Measurements from ENCODE around the gene KMT2D. TPM values are rescaled to one million over a fixed set of nuclear protein-coding genes. Genes with fewer than 3 reads are reported as not detected.

The KMT2D gene
- polyA plus RNA-seq, 10 donors = 33.3 to 49.6 (median 39.5) TPM

DNA sequence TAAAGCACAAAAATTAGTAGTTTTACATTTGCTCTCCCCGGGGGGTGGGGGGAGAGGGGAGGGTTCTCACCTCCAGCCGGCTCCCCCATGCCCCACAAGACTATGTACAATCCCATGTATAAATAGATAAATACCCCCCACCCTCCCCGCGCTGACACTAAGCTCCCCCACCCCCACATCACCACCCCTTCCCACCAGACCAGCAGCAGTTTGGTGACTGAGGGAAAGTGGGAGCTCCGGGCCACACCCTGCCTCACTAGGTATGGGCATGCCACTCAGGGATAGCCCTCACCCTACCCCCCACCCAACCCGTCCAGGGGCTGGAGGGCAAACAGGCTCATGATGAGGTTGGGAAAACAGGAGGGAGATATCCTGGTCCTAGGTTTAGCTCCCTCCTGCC lies 40.2 kb downstream of the KMT2D start:
- DNase-seq = no peak

- peak in 1 of 3 donors; percentile 64 for DNase-seq
Measured at GRCh38 chr12:49019443-49020324, 40.9 kb downstream of the KMT2D start.

DNA sequence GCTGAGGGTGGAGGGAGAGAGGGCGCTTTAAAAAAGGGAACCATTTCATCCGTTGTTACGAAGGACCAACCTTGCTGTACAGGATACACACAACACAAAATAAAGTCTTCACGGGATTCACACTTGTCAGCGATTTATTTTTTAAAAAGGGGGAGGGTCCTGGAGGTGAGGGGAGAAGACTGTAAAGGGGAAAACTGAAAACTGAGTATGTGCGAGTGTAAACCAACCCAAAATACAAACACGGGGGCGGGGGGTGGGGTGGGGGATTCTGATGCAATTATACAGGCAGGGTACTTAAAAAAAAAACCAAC lies 41.5 kb downstream of the KMT2D start:
- no peak for DNase-seq

- DNase-seq = peak; percentile 98 to 99 (median 99)
Measured at GRCh38 chr12:49018261-49019119, 42.1 kb downstream of the KMT2D start, which contains the start of gene PRKAG1. TSS of gene PRKAG1 (minus strand) at chr12:49018776. CDS start at chr12:49018740, 36 bp downstream.

DNA sequence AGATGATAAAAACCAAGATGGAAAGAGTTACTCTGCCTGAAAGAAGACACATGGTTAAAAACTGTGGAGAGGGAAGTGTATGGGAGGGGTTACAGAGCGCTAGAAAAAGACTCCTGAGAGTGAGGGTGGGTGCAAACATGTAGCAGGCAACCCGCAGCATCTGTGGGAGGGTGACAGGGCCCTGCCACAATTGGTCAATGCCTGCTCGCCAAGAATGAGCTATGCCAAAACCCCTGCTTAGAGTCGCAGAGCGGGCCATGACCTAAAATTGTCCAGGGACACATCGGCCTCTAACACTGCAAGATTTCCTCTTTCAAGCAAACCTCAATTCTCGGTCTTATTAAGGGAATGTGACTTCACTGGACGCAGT lies 42.7 kb downstream of the KMT2D start:
- DNase-seq = no peak

GRCh38 chr12:49015196-49015595 lies 45.4 kb downstream of the KMT2D start:
- DNase-seq = no peak

GRCh38 chr12:49014547-49014946 lies 46.0 kb downstream of the KMT2D start:
- no peak for DNase-seq

- DNase-seq = no peak
Measured at GRCh38 chr12:49013428-49013827, 47.2 kb downstream of the KMT2D start.

DNA sequence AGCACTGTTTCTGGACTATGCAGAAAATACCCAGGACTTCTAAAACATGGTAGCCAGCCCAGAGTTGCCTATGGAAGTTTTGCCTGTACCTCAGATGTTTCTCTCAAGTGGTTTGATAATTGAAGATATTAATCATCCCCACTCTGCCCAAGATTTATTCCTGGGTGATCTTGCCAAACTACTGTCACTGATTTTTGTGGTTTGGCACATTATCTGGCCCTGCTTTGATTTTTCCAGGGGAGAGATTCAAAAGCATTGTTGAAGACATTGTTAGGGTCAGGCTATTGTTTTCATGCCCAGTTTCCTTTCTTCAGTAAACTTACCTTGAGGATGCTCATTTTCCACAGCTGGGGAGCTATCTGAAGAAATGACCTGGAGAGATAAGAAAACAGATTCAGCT lies 47.9 kb downstream of the KMT2D start:
- no peak for DNase-seq

Other genes starting within 250 kb of the KMT2D start
- 10 to 100 TPM; 13.4 to 27.0 (median 15.6) TPM for gene CACNB3, start 242.3 kb downstream of the KMT2D start, polyA plus RNA-seq (ENCODE audit: insufficient read length in 10 of 10)
- gene DDX23, start 208.6 kb downstream of the KMT2D start, polyA plus RNA-seq (ENCODE audit: insufficient read length in 10 of 10) = 10 to 100 TPM; 51.5 to 73.6 (median 64.5) TPM
- 1 to 10 TPM in 1 of 10 donors, under 1 TPM in 9; 0.16 to 3.6 (median 0.44) TPM for gene RND1, start 194.9 kb downstream of the KMT2D start, polyA plus RNA-seq (ENCODE audit: insufficient read length in 10 of 10)
- gene FKBP11, start 135.3 kb downstream of the KMT2D start, polyA plus RNA-seq (ENCODE audit: insufficient read length in 10 of 10) = 10 to 100 TPM; 18.7 to 41.1 (median 22.1) TPM
- 10 to 100 TPM; 36.1 to 63.5 (median 45.8) TPM for gene ARF3, start 103.3 kb downstream of the KMT2D start, polyA plus RNA-seq (ENCODE audit: insufficient read length in 10 of 10)
- gene WNT10B, start 89.1 kb downstream of the KMT2D start, polyA plus RNA-seq (ENCODE audit: insufficient read length in 10 of 10) = 1 to 10 TPM in 7 of 10 donors, under 1 TPM in 3; 0.70 to 4.8 (median 1.5) TPM
- under 1 TPM in 3 of 10 donors, not detected in 7; 0.15 to 0.31 (median 0.20) TPM for gene WNT1, start 82.5 kb downstream of the KMT2D start, polyA plus RNA-seq (ENCODE audit: insufficient read length in 10 of 10)
- gene DDN, start 61.4 kb downstream of the KMT2D start, polyA plus RNA-seq (ENCODE audit: insufficient read length in 10 of 10) = 10 to 100 TPM in 9 of 10 donors, 1 to 10 TPM in 1; 5.7 to 20.4 (median 15.7) TPM
- gene PRKAG1, start 42.0 kb downstream of the KMT2D start, polyA plus RNA-seq (ENCODE audit: insufficient read length in 10 of 10) = 10 to 100 TPM; 51.8 to 65.6 (median 58.9) TPM
- gene RHEBL1, start 9.2 kb upstream of the KMT2D start, polyA plus RNA-seq (ENCODE audit: insufficient read length in 10 of 10) = 1 to 10 TPM in 8 of 10 donors, under 1 TPM in 2; 0.93 to 2.6 (median 1.3) TPM
- gene DHH, start 34.0 kb upstream of the KMT2D start, polyA plus RNA-seq (ENCODE audit: insufficient read length in 10 of 10) = 1 to 10 TPM in 2 of 10 donors, under 1 TPM in 8; 0.48 to 1.2 (median 0.82) TPM
- 10 to 100 TPM; 30.8 to 77.7 (median 36.1) TPM for gene LMBR1L, start 50.1 kb upstream of the KMT2D start, polyA plus RNA-seq (ENCODE audit: insufficient read length in 10 of 10)
- gene TUBA1B, start 70.6 kb upstream of the KMT2D start, polyA plus RNA-seq (ENCODE audit: insufficient read length in 10 of 10) = 1,000 to 10,000 TPM in 6 of 10 donors, 100 to 1,000 TPM in 4; 671 to 1,330 (median 1,024) TPM
- 100 to 1,000 TPM; 670 to 846 (median 768) TPM for gene TUBA1A, start 128.3 kb upstream of the KMT2D start, polyA plus RNA-seq (ENCODE audit: insufficient read length in 10 of 10)
- 100 to 1,000 TPM in 1 of 10 donors, 10 to 100 TPM in 9; 47.3 to 127 (median 74.2) TPM for gene TUBA1C, start 204.3 kb upstream of the KMT2D start, polyA plus RNA-seq (ENCODE audit: insufficient read length in 10 of 10)
- gene PRPH, start 234.4 kb upstream of the KMT2D start, polyA plus RNA-seq (ENCODE audit: insufficient read length in 10 of 10) = 1 to 10 TPM; 1.2 to 2.8 (median 1.4) TPM